Activated CD4-positive, alpha-beta T cell treated with anti-CD3 and anti-CD28 coated beads, Interleukin-2, amount 10 ng/mL, durations not matched to agents 7 days and 5 days (primary cell): ENCODE measurements around the gene PDE1C. TPM values are rescaled to one million over a fixed set of nuclear protein-coding genes. Genes with fewer than 3 reads are reported as not detected.

Experiments used
- CTCF ChIA-PET: fragments of 350-600 bp; sonication (Branson Sonifier 250); formaldehyde crosslinking; loops from one replicate; lab custom pipeline; 2021; ENCODE audit warnings: antibody characterized with exemption; lab: Charles Lee
- POLR2A ChIA-PET: fragments of 350-600 bp; sonication (Branson Sonifier 250); formaldehyde crosslinking; loops from one replicate; lab custom pipeline; 2021; ENCODE audit warnings: antibody characterized with exemption; lab: Charles Lee
- DNase-seq: peaks from one replicate; pipeline ENCODE4 v3.0.0-alpha.2; 2020
- H3K27ac Mint-ChIP-seq: one replicate; pipeline ENCODE4 v1.8.0; 2021; ENCODE audit warnings: mild to moderate bottlenecking, moderate library complexity, mixed read lengths
- H3K27me3 Mint-ChIP-seq: one replicate; pipeline ENCODE4 v1.8.0; 2021; ENCODE audit warnings: mixed read lengths
- H3K36me3 Mint-ChIP-seq: one replicate; pipeline ENCODE4 v1.8.0; 2021; ENCODE audit warnings: low read depth, mixed read lengths
- H3K4me1 Mint-ChIP-seq: one replicate; pipeline ENCODE4 v1.8.0; 2021; ENCODE audit warnings: mixed read lengths
- H3K4me3 Mint-ChIP-seq: one replicate; pipeline ENCODE4 v1.8.0; 2021; ENCODE audit warnings: mild to moderate bottlenecking, moderate library complexity, mixed read lengths
- H3K9me3 Mint-ChIP-seq: one replicate; pipeline ENCODE4 v1.8.0; 2021; ENCODE audit warnings: mixed read lengths
- total RNA-seq, 2 experiments: library from RNA; stranded (reverse); gene quantifications; one replicate each; pipeline ENCODE4 v1.2.3, GENCODE V29; 2021

The PDE1C gene
- total RNA-seq, 2 experiments from 2014 or later = not detected

DNA sequence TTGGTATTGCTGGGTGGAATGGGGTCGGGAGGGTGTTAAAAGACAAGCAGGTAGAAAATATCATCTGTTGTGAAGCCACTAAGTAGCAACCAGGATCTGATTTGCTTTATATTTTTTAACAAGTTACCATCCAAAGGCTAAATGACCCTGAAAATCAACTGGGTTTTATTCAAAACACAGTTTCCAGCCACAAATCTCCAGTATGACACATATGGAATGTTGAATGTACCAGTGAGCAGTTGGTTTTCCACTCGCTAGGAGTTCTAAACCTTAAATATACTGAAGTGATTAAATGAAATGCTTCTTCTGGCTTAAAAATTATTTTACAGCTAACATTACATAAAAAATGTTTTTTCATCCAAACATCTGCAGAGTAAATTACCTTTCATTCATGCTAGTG, 112.5 kb downstream of the PDE1C start:
- no peaks in the 10 kb centered on the region for H3K27me3 Mint-ChIP-seq
- no peaks in the 10 kb centered on the region for H3K9me3 Mint-ChIP-seq
- no peak for DNase-seq
- no peaks in the 10 kb centered on the region for H3K4me1 Mint-ChIP-seq
- H3K27ac Mint-ChIP-seq = no peak overlapping the region
- H3K4me3 Mint-ChIP-seq = no peak overlapping the region
- no peaks in the 10 kb centered on the region for H3K36me3 Mint-ChIP-seq
- ChIA-PET CTCF (no interaction called here), POLR2A (no interaction called here)

DNA sequence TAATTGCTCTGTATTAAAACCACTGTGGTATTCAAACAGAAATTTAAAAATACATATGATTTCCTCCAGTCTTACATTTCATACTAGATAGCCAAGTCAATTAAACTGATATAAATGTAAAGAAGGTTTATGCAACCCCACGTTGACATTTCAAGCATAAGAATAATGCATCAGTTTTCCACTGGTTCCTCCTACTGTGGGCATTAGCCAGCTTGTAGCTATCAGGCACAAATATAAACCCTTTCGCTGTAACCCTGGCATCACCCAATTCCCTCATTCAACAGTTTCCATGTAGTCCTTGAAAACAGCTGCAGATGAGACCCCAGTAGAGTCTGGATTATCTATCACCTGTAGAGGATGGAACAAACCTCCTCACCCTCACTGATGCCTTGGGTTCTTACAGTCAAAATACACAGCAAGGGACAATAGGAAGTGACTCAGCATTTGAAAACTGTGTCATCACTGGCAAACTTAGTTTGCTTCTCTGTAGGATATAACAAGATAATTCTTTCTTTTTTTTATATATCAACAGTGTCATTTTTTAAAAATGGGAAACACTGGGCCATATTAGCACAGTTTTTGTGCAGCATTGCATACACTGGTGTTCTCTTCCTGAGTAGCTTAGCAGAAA, 113.0 kb downstream of the PDE1C start:
- H3K4me3 Mint-ChIP-seq = no peak overlapping the region
- no peak for DNase-seq
- no peaks in the 10 kb centered on the region for H3K4me1 Mint-ChIP-seq
- H3K27me3 Mint-ChIP-seq = no peaks in the 10 kb centered on the region
- no peak overlapping the region for H3K27ac Mint-ChIP-seq
- no peaks in the 10 kb centered on the region for H3K9me3 Mint-ChIP-seq
- H3K36me3 Mint-ChIP-seq = no peaks in the 10 kb centered on the region
- CTCF ChIA-PET = no interaction called here
- POLR2A ChIA-PET = no interaction called here

DNA sequence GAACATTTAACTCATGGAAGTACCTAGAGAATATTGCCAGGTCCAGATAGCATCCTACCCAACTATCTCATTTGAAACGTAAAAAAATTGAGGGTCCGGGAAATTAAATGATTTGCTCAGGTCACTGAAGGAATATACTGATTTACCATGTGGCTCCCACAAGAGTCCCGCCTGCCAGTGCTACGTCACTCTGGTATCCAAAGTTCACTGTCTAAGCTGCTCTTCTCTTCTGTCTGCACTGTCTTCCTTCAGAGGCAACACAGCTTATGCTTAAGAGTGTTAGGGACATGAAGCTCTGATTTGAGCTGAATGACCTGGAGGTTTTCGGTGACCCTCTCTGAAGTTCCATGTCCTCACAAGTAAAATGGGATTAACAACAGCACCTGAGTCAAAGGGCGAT, 114.6 kb downstream of the PDE1C start:
- Mint-ChIP-seq H3K27me3 (no peaks in the 10 kb centered on the region), H3K9me3 (no peaks in the 10 kb centered on the region), H3K4me3 (no peak overlapping the region), H3K4me1 (no peaks in the 10 kb centered on the region), H3K36me3 (no peaks in the 10 kb centered on the region), H3K27ac (no peak overlapping the region)
- POLR2A ChIA-PET = no interaction called here
- CTCF ChIA-PET = interaction anchor here (0.6 kb wide), 1 partner anchor 99 kb away, joined by 3 read pairs; no protein-coding TSS in a partner anchor
- no peak for DNase-seq

DNA sequence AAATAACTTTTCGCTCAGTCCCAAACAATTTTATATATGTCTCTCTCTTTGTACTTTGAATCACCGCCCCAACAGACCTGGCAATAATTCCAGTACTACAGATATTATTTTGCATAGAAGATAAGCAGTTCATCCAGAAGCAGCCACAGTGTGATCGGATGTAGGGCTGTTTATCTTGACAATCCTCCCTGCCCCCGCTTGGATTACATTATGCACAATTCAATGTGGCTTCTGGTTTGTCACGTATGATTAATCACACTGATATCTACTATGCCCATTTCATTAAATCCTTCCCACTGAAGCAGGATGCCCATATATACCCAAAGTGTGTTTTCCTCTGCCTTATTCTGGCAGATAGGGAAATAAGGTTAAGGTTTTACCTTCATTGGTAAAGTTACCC, 115.2 kb downstream of the PDE1C start:
- Mint-ChIP-seq H3K4me1 (no peaks in the 10 kb centered on the region), H3K9me3 (no peaks in the 10 kb centered on the region), H3K36me3 (no peaks in the 10 kb centered on the region), H3K4me3 (no peak overlapping the region), H3K27me3 (no peaks in the 10 kb centered on the region), H3K27ac (no peak overlapping the region)
- ChIA-PET CTCF (no interaction called here), POLR2A (no interaction called here)
- no peak for DNase-seq

DNA sequence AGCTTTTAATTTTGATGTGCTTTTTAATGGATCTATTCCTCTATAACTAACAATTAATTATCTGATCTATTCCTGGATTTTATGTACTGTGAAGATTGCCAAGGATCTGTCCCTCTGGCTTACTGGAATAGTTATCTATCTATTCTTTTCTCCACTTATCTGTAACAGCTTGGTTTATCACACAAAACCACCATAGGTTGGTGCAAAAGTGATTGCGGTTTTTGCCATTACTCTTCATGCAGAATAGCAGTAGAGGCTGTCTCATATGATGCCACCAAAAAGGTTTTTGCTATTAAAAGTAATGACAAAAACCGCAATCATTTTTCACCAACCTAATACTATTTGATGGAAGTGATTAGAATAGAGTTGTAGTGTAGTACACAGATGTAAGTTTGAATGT, 115.7 kb downstream of the PDE1C start:
- Mint-ChIP-seq H3K4me1 (no peaks in the 10 kb centered on the region), H3K4me3 (no peak overlapping the region), H3K27me3 (no peaks in the 10 kb centered on the region), H3K27ac (no peak overlapping the region), H3K9me3 (no peaks in the 10 kb centered on the region), H3K36me3 (no peaks in the 10 kb centered on the region)
- DNase-seq = no peak
- CTCF ChIA-PET = no interaction called here
- POLR2A ChIA-PET = no interaction called here

DNA sequence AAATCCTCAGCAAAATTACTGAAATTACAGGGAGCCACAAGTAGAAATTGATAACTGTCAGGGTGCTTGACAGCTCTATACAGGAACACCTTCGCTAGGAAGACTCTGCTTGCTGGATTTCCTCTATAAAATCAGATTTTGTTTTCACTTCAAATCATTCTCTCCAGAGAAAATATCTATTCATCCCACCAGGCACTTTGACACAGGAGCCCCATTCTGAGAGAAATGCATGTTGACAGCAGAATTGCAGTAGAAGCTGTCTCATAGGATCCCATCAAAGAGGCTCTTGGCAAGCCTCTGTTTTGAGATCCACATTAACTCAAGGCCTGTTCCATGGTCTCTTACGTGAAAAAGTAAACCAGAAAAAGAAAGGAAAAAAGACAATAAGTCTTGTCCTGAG, 116.8 kb downstream of the PDE1C start:
- no peak for DNase-seq
- POLR2A ChIA-PET = no interaction called here
- CTCF ChIA-PET = no interaction called here
- Mint-ChIP-seq H3K27ac (no peak overlapping the region), H3K36me3 (no peaks in the 10 kb centered on the region), H3K27me3 (no peaks in the 10 kb centered on the region), H3K9me3 (no peaks in the 10 kb centered on the region), H3K4me3 (no peak overlapping the region), H3K4me1 (no peaks in the 10 kb centered on the region)

DNA sequence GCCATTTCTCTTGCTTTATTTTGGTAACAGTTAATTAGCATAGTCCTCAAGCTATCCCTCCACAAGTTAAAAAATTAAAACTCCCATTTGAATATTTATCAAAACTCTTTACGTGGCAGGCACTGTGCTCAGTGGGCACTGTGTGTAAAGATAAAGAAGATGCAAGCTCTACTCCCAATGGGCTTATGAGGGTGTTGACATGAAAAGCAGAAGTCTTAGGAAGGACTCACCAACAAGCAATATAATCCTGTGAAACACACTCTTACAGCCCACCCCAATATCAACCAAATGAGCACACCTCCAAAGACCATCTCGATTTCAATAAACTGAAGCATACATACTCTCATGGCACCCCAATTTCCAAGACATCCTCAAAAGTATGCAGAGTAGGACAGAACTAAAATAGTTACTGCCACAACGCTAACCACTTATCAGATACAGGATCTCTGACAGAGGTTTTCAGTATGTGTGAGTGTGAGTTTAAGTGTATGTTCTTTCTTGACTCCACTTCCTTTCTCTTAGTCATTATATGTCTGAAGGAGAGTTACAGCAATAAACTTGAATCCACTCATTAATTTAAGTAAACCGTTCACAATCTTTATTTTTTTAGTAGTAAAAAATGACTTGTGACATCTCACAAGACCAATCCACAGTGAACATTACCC, 120.0 kb downstream of the PDE1C start:
- H3K36me3 Mint-ChIP-seq = no peaks in the 10 kb centered on the region
- no peak overlapping the region for H3K27ac Mint-ChIP-seq
- no peaks in the 10 kb centered on the region for H3K9me3 Mint-ChIP-seq
- H3K27me3 Mint-ChIP-seq = no peaks in the 10 kb centered on the region
- ChIA-PET POLR2A (no interaction called here), CTCF (no interaction called here)
- no peak for DNase-seq
- no peak overlapping the region for H3K4me3 Mint-ChIP-seq
- H3K4me1 Mint-ChIP-seq = no peaks in the 10 kb centered on the region

DNA sequence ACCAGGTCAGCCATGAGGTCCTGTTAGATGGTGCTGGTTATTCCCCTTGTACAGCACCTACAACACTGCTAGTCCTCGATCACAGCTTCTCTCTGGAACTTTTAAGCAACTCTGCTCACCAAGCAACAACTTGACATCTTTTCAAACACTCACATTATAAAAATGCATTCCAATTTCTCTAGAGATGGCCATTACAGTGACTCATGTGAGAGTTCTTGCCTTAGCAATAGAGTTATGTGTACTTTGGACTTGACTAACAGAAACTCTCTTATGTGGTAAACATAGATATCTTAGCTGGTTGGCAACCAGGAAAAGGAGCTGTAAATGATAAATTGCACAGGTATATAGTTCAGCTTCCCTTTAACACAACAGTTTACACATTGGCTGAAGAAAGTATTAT, 122.2 kb downstream of the PDE1C start:
- POLR2A ChIA-PET = no interaction called here
- CTCF ChIA-PET = no interaction called here
- no peaks in the 10 kb centered on the region for H3K27me3 Mint-ChIP-seq
- H3K36me3 Mint-ChIP-seq = no peaks in the 10 kb centered on the region
- H3K27ac Mint-ChIP-seq = no peak overlapping the region
- no peak overlapping the region for H3K4me3 Mint-ChIP-seq
- DNase-seq = no peak
- H3K4me1 Mint-ChIP-seq = no peaks in the 10 kb centered on the region
- H3K9me3 Mint-ChIP-seq = no peaks in the 10 kb centered on the region

DNA sequence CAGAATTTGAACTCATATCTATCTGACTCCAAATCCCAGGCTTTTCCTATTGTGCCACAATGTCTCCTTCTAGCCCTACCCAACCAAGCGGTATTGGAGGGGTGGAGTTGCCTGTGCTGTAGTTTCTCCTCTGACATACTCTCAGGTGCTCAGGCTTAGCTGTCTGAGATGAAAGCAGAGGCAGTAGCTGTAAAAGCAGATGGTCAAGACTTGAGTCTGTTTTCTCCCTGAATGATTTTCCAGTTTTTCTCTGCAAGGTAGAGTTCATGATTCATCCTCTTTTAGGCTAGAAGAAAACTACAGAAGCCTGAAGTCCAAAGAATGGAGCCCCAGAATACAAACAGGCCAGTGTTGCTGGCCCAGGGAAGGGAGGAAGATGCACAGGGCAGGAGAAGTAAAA, 130.0 kb downstream of the PDE1C start:
- H3K27me3 Mint-ChIP-seq = no peaks in the 10 kb centered on the region
- H3K4me3 Mint-ChIP-seq = no peak overlapping the region
- no peak overlapping the region for H3K27ac Mint-ChIP-seq
- no peaks in the 10 kb centered on the region for H3K4me1 Mint-ChIP-seq
- H3K36me3 Mint-ChIP-seq = no peaks in the 10 kb centered on the region
- POLR2A ChIA-PET = no interaction called here
- H3K9me3 Mint-ChIP-seq = peaks cover 2% of the 10 kb centered on the region
- no peak for DNase-seq
- CTCF ChIA-PET = no interaction called here

DNA sequence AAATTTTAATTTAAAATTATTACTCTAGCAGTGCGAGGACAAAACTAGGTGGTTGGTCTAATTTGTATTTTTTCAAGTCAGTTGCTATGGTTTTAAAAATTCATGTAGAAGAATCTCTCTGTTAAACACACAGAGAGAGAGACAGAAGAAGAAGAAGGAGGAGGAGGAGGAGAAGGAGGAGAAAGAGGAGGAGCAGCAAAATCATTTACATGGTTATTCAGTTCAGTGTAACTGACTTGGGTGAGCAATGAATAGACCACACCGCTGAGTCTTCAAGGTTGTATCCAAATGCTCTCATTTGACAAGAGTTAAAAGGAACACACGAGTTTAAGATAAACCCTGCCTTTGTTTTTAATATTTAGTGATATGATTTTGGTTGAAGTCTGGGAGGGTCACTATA, 131.1 kb downstream of the PDE1C start:
- Mint-ChIP-seq H3K4me1 (no peaks in the 10 kb centered on the region), H3K36me3 (no peaks in the 10 kb centered on the region), H3K4me3 (no peak overlapping the region), H3K27me3 (no peaks in the 10 kb centered on the region), H3K9me3 (peaks cover 3% of the 10 kb centered on the region), H3K27ac (no peak overlapping the region)
- no peak for DNase-seq
- POLR2A ChIA-PET = no interaction called here
- CTCF ChIA-PET = interaction anchor here (0.6 kb wide), 1 partner anchor 253 kb away, joined by 3 read pairs; no protein-coding TSS in a partner anchor

DNA sequence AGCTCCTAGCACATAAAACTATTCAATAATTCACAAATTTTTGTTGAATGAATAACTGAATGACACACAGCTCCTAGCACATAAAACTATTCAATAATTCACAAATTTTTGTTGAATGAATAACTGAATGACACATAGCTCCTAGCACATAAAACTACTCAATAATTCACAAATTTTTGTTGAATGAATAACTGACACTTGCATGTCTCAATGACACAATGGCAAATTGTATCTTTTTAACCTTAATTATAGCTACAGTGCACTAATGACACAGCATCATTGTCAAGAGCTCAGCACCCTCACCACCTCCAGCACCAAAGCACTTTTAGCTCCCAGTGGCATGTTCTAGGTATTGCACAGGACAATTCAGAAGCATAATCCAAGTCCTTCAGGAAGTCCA, 131.6 kb downstream of the PDE1C start:
- no peaks in the 10 kb centered on the region for H3K4me1 Mint-ChIP-seq
- CTCF ChIA-PET = interaction anchor here (0.6 kb wide), 1 partner anchor 253 kb away, joined by 3 read pairs; no protein-coding TSS in a partner anchor
- no peak overlapping the region for H3K4me3 Mint-ChIP-seq
- no peak for DNase-seq
- POLR2A ChIA-PET = no interaction called here
- H3K9me3 Mint-ChIP-seq = peaks cover 3% of the 10 kb centered on the region
- no peaks in the 10 kb centered on the region for H3K36me3 Mint-ChIP-seq
- H3K27ac Mint-ChIP-seq = no peak overlapping the region
- H3K27me3 Mint-ChIP-seq = no peaks in the 10 kb centered on the region

DNA sequence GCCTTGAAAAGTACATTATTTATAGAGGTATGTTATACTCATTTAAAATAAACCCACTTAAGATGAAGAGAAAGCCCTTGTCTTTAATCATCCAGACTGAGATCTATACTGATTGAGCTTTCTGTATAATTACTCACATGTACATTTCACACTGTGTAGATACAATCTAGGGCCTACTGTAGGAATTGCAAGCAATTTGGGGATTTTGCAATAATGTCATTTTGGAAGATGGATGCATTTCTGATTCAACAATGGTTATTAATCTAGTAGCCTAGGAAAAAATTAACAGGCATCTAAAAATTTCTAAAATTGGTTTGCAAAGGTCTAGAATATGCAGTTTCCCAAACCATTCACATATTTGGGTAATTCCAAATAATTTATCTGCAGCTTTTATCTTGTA, 132.2 kb downstream of the PDE1C start:
- H3K4me3 Mint-ChIP-seq = no peak overlapping the region
- H3K27me3 Mint-ChIP-seq = no peaks in the 10 kb centered on the region
- peaks cover 3% of the 10 kb centered on the region for H3K9me3 Mint-ChIP-seq
- ChIA-PET CTCF (no interaction called here), POLR2A (no interaction called here)
- H3K36me3 Mint-ChIP-seq = no peaks in the 10 kb centered on the region
- H3K27ac Mint-ChIP-seq = no peak overlapping the region
- H3K4me1 Mint-ChIP-seq = no peaks in the 10 kb centered on the region
- no peak for DNase-seq

DNA sequence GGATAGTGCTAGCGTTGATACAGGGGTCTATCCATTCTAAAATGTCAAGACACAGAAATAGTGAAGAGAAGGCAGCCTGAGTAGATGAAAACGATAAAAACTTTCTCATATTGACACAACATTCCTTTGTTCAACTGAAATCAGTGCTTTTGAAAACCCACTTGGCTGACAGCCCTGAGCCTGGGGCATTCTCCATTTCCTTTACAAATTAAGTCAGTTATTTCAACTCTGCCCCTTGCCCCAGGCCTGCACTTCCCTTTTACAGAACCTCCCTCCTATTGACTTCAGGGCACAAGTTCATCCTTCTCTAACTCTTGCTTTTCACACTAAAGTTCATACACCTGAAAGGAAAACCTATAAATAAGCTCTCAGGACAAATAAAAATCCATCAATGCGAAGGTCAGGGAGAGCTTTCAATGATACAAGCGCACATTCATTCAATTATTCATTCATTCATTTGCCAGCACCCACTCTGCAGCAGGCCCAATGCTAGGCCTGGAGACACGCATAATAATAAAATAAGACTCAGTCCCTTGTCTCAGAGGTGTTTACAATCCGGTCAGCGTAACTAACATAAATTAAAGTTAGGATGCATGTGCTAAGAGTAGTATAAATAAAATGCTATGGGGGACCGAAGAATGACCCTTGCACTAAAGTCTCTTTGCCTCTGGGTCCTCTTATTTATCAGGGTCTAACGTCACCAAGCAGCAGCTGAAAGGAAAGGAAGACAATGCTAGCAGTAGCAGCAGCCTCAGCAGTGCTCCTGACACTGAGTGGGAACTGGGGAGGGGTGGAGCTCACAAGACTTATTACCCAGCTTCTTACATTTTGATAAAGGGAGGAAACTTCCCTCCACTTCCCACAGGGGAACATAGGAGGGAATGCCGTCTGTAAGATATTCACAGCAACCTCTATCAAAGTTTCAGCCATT, 134.8 kb downstream of the PDE1C start:
- Mint-ChIP-seq H3K27ac (no peak overlapping the region), H3K4me1 (no peaks in the 10 kb centered on the region), H3K27me3 (no peaks in the 10 kb centered on the region), H3K36me3 (no peaks in the 10 kb centered on the region), H3K9me3 (peaks cover 3% of the 10 kb centered on the region), H3K4me3 (no peak overlapping the region)
- ChIA-PET POLR2A (no interaction called here), CTCF (no interaction called here)
- no peak for DNase-seq
